ENCODE measurements around the gene SCN4A. TPM values are rescaled to one million over a fixed set of nuclear protein-coding genes. Genes with fewer than 3 reads are reported as not detected.
A peak's percentile ranks its signal among the peaks of the same experiment; 100 is the strongest.

The SCN4A gene
- total and polyA plus RNA-seq, 2 of the 13 experiments (the other 11 are each of a cell fraction or from before 2014, with no cell fraction given): 0.02 to 0.03 TPM

- TF ChIP-seq ZNF670 (CRISPR knock-in tag; IDR thresholded peaks at IDR 0.05; ENCODE audit: borderline replicate concordance): no peak
- TF ChIP-seq E2F2 (CRISPR knock-in tag; IDR thresholded peaks at IDR 0.05; ENCODE audit: borderline replicate concordance): no peak
- no peak for TF ChIP-seq ZNF230 (CRISPR knock-in tag; IDR thresholded peaks at IDR 0.05)
- TF ChIP-seq, protein P1, sequence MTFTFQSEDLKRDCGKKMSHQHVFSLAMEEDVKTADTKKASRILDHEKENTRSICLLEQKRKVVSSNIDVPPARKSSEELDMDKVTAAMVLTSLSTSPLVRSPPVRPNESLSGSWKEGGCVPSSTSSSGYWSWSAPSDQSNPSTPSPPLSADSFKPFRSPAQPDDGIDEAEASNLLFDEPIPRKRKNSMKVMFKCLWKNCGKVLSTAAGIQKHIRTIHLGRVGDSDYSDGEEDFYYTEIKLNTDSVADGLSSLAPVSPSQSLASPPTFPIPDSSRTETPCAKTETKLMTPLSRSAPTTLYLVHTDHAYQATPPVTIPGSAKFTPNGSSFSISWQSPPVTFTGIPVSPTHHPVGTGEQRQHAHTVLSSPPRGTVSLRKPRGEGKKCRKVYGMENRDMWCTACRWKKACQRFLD (CRISPR knock-in tag; IDR thresholded peaks at IDR 0.05; ENCODE audit: borderline replicate concordance): no peak
- TF ChIP-seq ZNF572 (CRISPR knock-in tag; IDR thresholded peaks at IDR 0.05): no peak
- no peak for TF ChIP-seq ZBTB20 (CRISPR knock-in tag; IDR thresholded peaks at IDR 0.05; ENCODE audit: borderline replicate concordance, low read depth)
- no peak for TF ChIP-seq ZNF484 (CRISPR knock-in tag; IDR thresholded peaks at IDR 0.05; ENCODE audit: borderline replicate concordance, low read depth)
- TF ChIP-seq, protein P2, sequence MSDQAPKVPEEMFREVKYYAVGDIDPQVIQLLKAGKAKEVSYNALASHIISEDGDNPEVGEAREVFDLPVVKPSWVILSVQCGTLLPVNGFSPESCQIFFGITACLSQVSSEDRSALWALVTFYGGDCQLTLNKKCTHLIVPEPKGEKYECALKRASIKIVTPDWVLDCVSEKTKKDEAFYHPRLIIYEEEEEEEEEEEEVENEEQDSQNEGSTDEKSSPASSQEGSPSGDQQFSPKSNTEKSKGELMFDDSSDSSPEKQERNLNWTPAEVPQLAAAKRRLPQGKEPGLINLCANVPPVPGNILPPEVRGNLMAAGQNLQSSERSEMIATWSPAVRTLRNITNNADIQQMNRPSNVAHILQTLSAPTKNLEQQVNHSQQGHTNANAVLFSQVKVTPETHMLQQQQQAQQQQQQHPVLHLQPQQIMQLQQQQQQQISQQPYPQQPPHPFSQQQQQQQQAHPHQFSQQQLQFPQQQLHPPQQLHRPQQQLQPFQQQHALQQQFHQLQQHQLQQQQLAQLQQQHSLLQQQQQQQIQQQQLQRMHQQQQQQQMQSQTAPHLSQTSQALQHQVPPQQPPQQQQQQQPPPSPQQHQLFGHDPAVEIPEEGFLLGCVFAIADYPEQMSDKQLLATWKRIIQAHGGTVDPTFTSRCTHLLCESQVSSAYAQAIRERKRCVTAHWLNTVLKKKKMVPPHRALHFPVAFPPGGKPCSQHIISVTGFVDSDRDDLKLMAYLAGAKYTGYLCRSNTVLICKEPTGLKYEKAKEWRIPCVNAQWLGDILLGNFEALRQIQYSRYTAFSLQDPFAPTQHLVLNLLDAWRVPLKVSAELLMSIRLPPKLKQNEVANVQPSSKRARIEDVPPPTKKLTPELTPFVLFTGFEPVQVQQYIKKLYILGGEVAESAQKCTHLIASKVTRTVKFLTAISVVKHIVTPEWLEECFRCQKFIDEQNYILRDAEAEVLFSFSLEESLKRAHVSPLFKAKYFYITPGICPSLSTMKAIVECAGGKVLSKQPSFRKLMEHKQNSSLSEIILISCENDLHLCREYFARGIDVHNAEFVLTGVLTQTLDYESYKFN (CRISPR knock-in tag; conservative IDR thresholded peaks at IDR 0.05): peak; percentile 50; the same call in 1 of the 2 replicates
- no peak for TF ChIP-seq ZNF720 (CRISPR knock-in tag; IDR thresholded peaks at IDR 0.05)
- no peak for TF ChIP-seq ZNF790 (CRISPR knock-in tag; IDR thresholded peaks at IDR 0.05; ENCODE audit: borderline replicate concordance)
- TF ChIP-seq ZBTB21 (CRISPR knock-in tag; IDR thresholded peaks at IDR 0.05): peak; percentile 76
- TF ChIP-seq RAD21 (CRISPR knock-in tag; IDR thresholded peaks at IDR 0.05): no peak
- TF ChIP-seq KLF6 (CRISPR knock-in tag; IDR thresholded peaks at IDR 0.05): no peak
- TF ChIP-seq CEBPB (IDR thresholded peaks at IDR 0.05; ENCODE audit: borderline replicate concordance, low read depth, low read length): peak; percentile 21; the same call in 1 of the 2 replicates
- TF ChIP-seq RBAK (CRISPR knock-in tag; IDR thresholded peaks at IDR 0.05): no peak
- TF ChIP-seq CSRNP1 (CRISPR knock-in tag; IDR thresholded peaks at IDR 0.05): no peak
- TF ChIP-seq HCFC1 (IDR thresholded peaks at IDR 0.05; ENCODE audit: low read depth, low read length): no peak
- TF ChIP-seq SP1 (IDR thresholded peaks at IDR 0.05): no peak
- TF ChIP-seq SP1 (CRISPR knock-in tag; IDR thresholded peaks at IDR 0.05): no peak
- TF ChIP-seq, protein P3, sequence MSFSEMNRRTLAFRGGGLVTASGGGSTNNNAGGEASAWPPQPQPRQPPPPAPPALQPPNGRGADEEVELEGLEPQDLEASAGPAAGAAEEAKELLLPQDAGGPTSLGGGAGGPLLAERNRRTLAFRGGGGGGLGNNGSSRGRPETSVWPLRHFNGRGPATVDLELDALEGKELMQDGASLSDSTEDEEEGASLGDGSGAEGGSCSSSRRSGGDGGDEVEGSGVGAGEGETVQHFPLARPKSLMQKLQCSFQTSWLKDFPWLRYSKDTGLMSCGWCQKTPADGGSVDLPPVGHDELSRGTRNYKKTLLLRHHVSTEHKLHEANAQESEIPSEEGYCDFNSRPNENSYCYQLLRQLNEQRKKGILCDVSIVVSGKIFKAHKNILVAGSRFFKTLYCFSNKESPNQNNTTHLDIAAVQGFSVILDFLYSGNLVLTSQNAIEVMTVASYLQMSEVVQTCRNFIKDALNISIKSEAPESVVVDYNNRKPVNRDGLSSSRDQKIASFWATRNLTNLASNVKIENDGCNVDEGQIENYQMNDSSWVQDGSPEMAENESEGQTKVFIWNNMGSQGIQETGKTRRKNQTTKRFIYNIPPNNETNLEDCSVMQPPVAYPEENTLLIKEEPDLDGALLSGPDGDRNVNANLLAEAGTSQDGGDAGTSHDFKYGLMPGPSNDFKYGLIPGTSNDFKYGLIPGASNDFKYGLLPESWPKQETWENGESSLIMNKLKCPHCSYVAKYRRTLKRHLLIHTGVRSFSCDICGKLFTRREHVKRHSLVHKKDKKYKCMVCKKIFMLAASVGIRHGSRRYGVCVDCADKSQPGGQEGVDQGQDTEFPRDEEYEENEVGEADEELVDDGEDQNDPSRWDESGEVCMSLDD (CRISPR knock-in tag; IDR thresholded peaks at IDR 0.05; ENCODE audit: borderline replicate concordance): no peak
Observed at GRCh38 chr17:63956296-63956920, 16.3 kb downstream of the SCN4A start (continued).

Data from HepG2 (cell line).